Neuronal stem cell (in vitro differentiated cells): ENCODE measurements around the gene ATG9B.

Source experiments
- DNase-seq: peaks from one replicate; pipeline ENCODE4 v3.0.0-alpha.2; 2013; ENCODE audit warnings: low spot score
- H2AFZ ChIP-seq: one replicate; pipeline ENCODE4 v1.6.1; 2013; ENCODE audit warnings: mild to moderate bottlenecking, low read length, inconsistent platforms
- H2AK5ac ChIP-seq: 2 replicates; pipeline ENCODE4 v1.6.1; 2013; ENCODE audit warnings: low read depth, mild to moderate bottlenecking, inconsistent platforms, low read length, moderate library complexity, mixed read lengths
- H2BK120ac ChIP-seq: 2 replicates; pipeline ENCODE4 v1.6.1; 2013; ENCODE audit warnings: low read depth, mild to moderate bottlenecking, inconsistent platforms, low read length, moderate library complexity, mixed read lengths
- H2BK12ac ChIP-seq: one replicate; pipeline ENCODE4 v1.6.1; 2013; ENCODE audit warnings: low read length, inconsistent platforms
- H2BK15ac ChIP-seq: 2 replicates; pipeline ENCODE4 v1.6.1; 2013; ENCODE audit warnings: mild to moderate bottlenecking, low read length, inconsistent platforms, mixed read lengths
- H2BK5ac ChIP-seq: one replicate; pipeline ENCODE4 v1.6.1; 2013; ENCODE audit warnings: inconsistent platforms, mild to moderate bottlenecking, low read length, moderate library complexity
- H3K14ac ChIP-seq: one replicate; pipeline ENCODE4 v1.6.1; 2013; ENCODE audit warnings: low read length, inconsistent platforms
- H3K18ac ChIP-seq: 2 replicates; pipeline ENCODE4 v1.6.1; 2013; ENCODE audit warnings: low read length, inconsistent platforms
- H3K23ac ChIP-seq: 2 replicates; pipeline ENCODE4 v1.6.1; 2013; ENCODE audit warnings: low read depth, mild to moderate bottlenecking, mixed read lengths, low read length, inconsistent platforms; ENCODE audit not compliant: poor library complexity
- H3K27ac ChIP-seq: replicated peaks from 3 replicates; pipeline ENCODE4 v1.5.1; 2013; ENCODE audit warnings: low read length, inconsistent platforms
- H3K27me3 ChIP-seq, 3 experiments: 2 replicates each; pipeline ENCODE4 v1.6.1; 2013; ENCODE audit warnings: low read length in 3 of 3, mild to moderate bottlenecking in 2 of 3, inconsistent platforms in 1 of 3, low read depth in 1 of 3, mixed read lengths in 1 of 3, moderate library complexity in 1 of 3; ENCODE audit not compliant: control insufficient read depth in 3 of 3, insufficient read depth in 3 of 3
- H3K36me3 ChIP-seq, 2 donors: replicated peaks in 1 of 2; 2 replicates each; pipeline ENCODE4 v1.6.1; 2013; ENCODE audit warnings: low read length in 2 of 2; ENCODE audit not compliant: control insufficient read depth in 2 of 2, insufficient read depth in 2 of 2
- H3K4ac ChIP-seq: 2 replicates; pipeline ENCODE4 v1.6.1; 2013; ENCODE audit warnings: inconsistent platforms, mild to moderate bottlenecking, low read length, moderate library complexity
- H3K4me1 ChIP-seq, 2 donors: 1 replicate in 1 of 2; 2 replicates in 1 of 2; pipeline ENCODE4 v1.6.1; 2013; ENCODE audit warnings: low read length in 2 of 2, low read depth in 1 of 2; ENCODE audit not compliant: control insufficient read depth in 2 of 2, insufficient read depth in 1 of 2
- H3K4me2 ChIP-seq: one replicate; pipeline ENCODE4 v1.6.1; 2013; ENCODE audit warnings: mild to moderate bottlenecking, low read length, inconsistent platforms; ENCODE audit not compliant: insufficient read depth, poor library complexity, severe bottlenecking
- H3K4me3 ChIP-seq, 2 donors: 2 replicates each; pipeline ENCODE4 v1.5.1; 2013; ENCODE audit warnings: low read length in 2 of 2, mild to moderate bottlenecking in 2 of 2, inconsistent platforms in 1 of 2, moderate library complexity in 1 of 2
- H3K79me1 ChIP-seq: one replicate; pipeline ENCODE4 v1.6.1; 2013; ENCODE audit warnings: low read depth, mild to moderate bottlenecking, inconsistent platforms, low read length, moderate library complexity
- H3K9ac ChIP-seq: one replicate; pipeline ENCODE4 v1.6.1; 2013; ENCODE audit warnings: mild to moderate bottlenecking, low read depth, low read length, inconsistent platforms; ENCODE audit not compliant: poor library complexity
- H3K9me3 ChIP-seq, 2 donors: replicated peaks in 1 of 2; 2 replicates each; pipeline versions ENCODE3 to v1.6.1; 2013; ENCODE audit warnings: low read length in 2 of 2, mild to moderate bottlenecking in 2 of 2, inconsistent platforms in 1 of 2, low read depth in 1 of 2, mixed read lengths in 1 of 2, moderate library complexity in 1 of 2; ENCODE audit not compliant: control insufficient read depth in 2 of 2, insufficient read depth in 1 of 2
- H4K8ac ChIP-seq: one replicate; pipeline ENCODE4 v1.6.1; 2013; ENCODE audit warnings: low read depth, mild to moderate bottlenecking, inconsistent platforms, low read length, moderate library complexity
- H4K91ac ChIP-seq: one replicate; pipeline ENCODE4 v1.6.1; 2013; ENCODE audit warnings: low read length, low read depth, mild to moderate bottlenecking, inconsistent platforms; ENCODE audit not compliant: poor library complexity
- whole genome bisulfite sequencing, 2 donors: extraction: QIAGEN DNeasy Blood & Tissue Kit; methylation state at CpG; one replicate each; pipeline ENCODE4 v1.1.7; 2013; ENCODE audit warnings: missing lambda C conversion rate in 2 of 2, mixed read lengths in 1 of 2; ENCODE audit not compliant: insufficient read length in 2 of 2, insufficient replicate concordance in 1 of 2; ENCODE audit errors: extremely low coverage in 2 of 2; 5-methylcytosine and 5-hydroxymethylcytosine counted together

ATG9B gene

DNA sequence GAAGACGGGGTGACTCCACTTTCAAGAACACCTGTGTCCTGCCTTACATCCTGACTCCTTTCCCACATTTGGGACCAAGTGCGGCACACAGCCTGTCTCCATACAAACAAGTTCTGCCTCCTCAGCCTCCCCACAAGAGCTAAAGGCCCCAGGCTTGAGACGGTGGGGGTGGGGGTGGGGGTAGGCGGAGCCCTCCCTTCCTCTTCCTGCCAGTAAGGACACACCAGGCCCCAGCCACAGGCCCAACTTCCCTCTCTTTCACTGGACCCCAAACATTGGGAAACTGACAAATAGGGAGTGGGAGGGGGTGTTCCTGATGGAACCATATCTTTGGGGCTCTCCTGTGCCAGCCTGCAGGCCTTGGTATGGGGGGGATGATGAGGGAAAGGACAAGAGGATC is 28.8 kb upstream of the ATG9B start:
- H4K91ac ChIP-seq, result no peak overlapping the region
- H3K4ac ChIP-seq, result no peak overlapping the region
- H3K79me1 ChIP-seq, result peaks cover 1% of the 10 kb centered on the region
- no peak overlapping the region for H3K4me2 ChIP-seq
- H3K18ac ChIP-seq, result no peak overlapping the region
- no peak for DNase-seq
- WGBS, 2 donors, result no CpG with 5 or more reads among the region's 4 CpGs
- H3K23ac ChIP-seq, result no peak overlapping the region
- no peak overlapping the region for H2AFZ ChIP-seq
- no peak overlapping the region for H2BK15ac ChIP-seq
- peaks cover 0 to 43% (median 6%) of the 10 kb centered on the region in 3 experiments for H3K27me3 ChIP-seq
- no peak overlapping the region for H3K27ac ChIP-seq
- H2BK12ac ChIP-seq, result no peak overlapping the region
- no peak overlapping the region for H4K8ac ChIP-seq
- H3K9ac ChIP-seq, result no peak overlapping the region
- peaks cover 0 to 2% of the 10 kb centered on the region in 2 donors for H3K9me3 ChIP-seq
- H3K4me3 ChIP-seq, result no peak overlapping the region
- no peak overlapping the region for H3K14ac ChIP-seq
- peak overlapping the region; percentile 28 for H2BK5ac ChIP-seq
- H2AK5ac ChIP-seq, result no peak overlapping the region
- H3K4me1 ChIP-seq, result peaks cover 4 to 8% of the 10 kb centered on the region in 2 donors
- no peak overlapping the region for H2BK120ac ChIP-seq
- H3K36me3 ChIP-seq, result peaks cover 3 to 4% of the 10 kb centered on the region in 2 donors

DNA sequence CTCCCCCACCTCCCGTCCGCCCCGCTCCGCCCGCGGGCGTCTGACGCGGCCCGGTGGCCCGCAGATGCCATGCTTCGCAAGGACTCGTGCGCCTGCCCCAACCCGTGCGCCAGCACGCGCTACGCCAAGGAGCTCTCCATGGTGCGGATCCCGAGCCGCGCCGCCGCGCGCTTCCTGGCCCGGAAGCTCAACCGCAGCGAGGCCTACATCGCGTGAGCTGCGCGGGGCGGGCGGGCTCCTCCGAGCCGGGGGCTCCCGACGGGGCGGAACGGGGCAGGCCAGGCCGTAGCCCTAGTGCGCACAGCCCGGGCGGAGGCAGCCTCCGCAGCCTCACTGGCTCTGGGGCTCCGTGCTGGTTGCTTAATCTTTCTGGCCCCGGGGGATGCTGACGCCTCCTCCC is 26.8 kb upstream of the ATG9B start:
- Histone ChIP-seq H3K4me3 (no peak overlapping the region), H3K18ac (peak overlapping the region; percentile 57), H3K79me1 (peaks cover 1% of the 10 kb centered on the region), H3K27ac (no peak overlapping the region), H3K4me2 (peak overlapping the region; percentile 40), H3K27me3 (peaks cover 0 to 32% (median 6%) of the 10 kb centered on the region in 3 experiments), H3K4ac (no peak overlapping the region), H2BK12ac (no peak overlapping the region), H2BK5ac (no peak overlapping the region), H3K9ac (no peak overlapping the region), H2BK15ac (no peak overlapping the region), H2AFZ (no peak overlapping the region), H2AK5ac (no peak overlapping the region), H3K14ac (no peak overlapping the region), H3K36me3 (peaks cover 6 to 7% of the 10 kb centered on the region in 2 donors), H3K9me3 (peaks cover 0 to 2% of the 10 kb centered on the region in 2 donors), H2BK120ac (no peak overlapping the region), H3K4me1 (peaks cover 0 to 2% of the 10 kb centered on the region in 2 donors), H4K8ac (no peak overlapping the region), H3K23ac (peak overlapping the region; percentile 73), H4K91ac (no peak overlapping the region)
- DNase-seq, result peak; percentile 78
- no CpG with 5 or more reads among the region's 50 CpGs for WGBS, 2 donors

GRCh38 chr7:151048911-151049463 is 24.7 kb upstream of the ATG9B start:
- Histone ChIP-seq H3K9ac (peak overlapping the region; percentile 4), H3K4ac (no peak overlapping the region), H3K79me1 (peaks cover 1% of the 10 kb centered on the region), H2BK15ac (no peak overlapping the region), H3K27me3 (peaks cover 0 to 28% (median 6%) of the 10 kb centered on the region in 3 experiments), H2BK12ac (no peak overlapping the region), H3K4me3 (no peak overlapping the region), H3K18ac (no peak overlapping the region), H4K8ac (no peak overlapping the region), H3K4me2 (no peak overlapping the region), H3K14ac (peak overlapping the region; percentile 38), H2BK120ac (no peak overlapping the region), H3K36me3 (peaks cover 8 to 10% of the 10 kb centered on the region in 2 donors), H2BK5ac (no peak overlapping the region), H2AFZ (no peak overlapping the region), H4K91ac (no peak overlapping the region), H2AK5ac (no peak overlapping the region), H3K4me1 (peaks cover 0 to 2% of the 10 kb centered on the region in 2 donors), H3K9me3 (peaks cover 0 to 2% of the 10 kb centered on the region in 2 donors), H3K27ac (no peak overlapping the region), H3K23ac (peak overlapping the region; percentile 80)
- no peak for DNase-seq
- WGBS, 2 donors, result no CpG with 5 or more reads among the region's 38 CpGs

- Histone ChIP-seq H3K4me2 (no peak within 1 kb of the TSS), H4K8ac (no peak within 1 kb of the TSS), H3K23ac (peak within 1 kb of the TSS; percentile 80), H4K91ac (no peak within 1 kb of the TSS), H2BK15ac (no peak within 1 kb of the TSS), H3K18ac (no peak within 1 kb of the TSS), H3K4me1 (peaks cover 0 to 2% of the 10 kb centered on the region in 2 donors), H3K27me3 (peaks cover 0 to 28% (median 6%) of the 10 kb centered on the region in 3 experiments), H3K14ac (peak within 1 kb of the TSS; percentile 38), H3K9me3 (peaks cover 0 to 2% of the 10 kb centered on the region in 2 donors), H3K79me1 (peaks cover 1% of the 10 kb centered on the region), H2AFZ (no peak within 1 kb of the TSS), H3K9ac (peak within 1 kb of the TSS; percentile 4), H3K4me3 (no peak within 1 kb of the TSS), H2BK12ac (no peak within 1 kb of the TSS), H3K4ac (no peak within 1 kb of the TSS), H2BK120ac (no peak within 1 kb of the TSS), H3K27ac (no peak within 1 kb of the TSS), H3K36me3 (peaks cover 8 to 10% of the 10 kb centered on the region in 2 donors), H2BK5ac (no peak within 1 kb of the TSS), H2AK5ac (no peak within 1 kb of the TSS)
- no CpG with 5 or more reads among the region's 22 CpGs for WGBS, 2 donors
- no peak for DNase-seq
These were observed 23.9 kb upstream of the ATG9B start, which contains the start of gene ASIC3 for GRCh38 chr7:151047976-151048815. TSS of gene ASIC3 (plus strand) at chr7:151048531. CDS start at chr7:151048886, 355 bp downstream.
